ENCODE data around the gene ECE1.

The ECE1 gene

DNA sequence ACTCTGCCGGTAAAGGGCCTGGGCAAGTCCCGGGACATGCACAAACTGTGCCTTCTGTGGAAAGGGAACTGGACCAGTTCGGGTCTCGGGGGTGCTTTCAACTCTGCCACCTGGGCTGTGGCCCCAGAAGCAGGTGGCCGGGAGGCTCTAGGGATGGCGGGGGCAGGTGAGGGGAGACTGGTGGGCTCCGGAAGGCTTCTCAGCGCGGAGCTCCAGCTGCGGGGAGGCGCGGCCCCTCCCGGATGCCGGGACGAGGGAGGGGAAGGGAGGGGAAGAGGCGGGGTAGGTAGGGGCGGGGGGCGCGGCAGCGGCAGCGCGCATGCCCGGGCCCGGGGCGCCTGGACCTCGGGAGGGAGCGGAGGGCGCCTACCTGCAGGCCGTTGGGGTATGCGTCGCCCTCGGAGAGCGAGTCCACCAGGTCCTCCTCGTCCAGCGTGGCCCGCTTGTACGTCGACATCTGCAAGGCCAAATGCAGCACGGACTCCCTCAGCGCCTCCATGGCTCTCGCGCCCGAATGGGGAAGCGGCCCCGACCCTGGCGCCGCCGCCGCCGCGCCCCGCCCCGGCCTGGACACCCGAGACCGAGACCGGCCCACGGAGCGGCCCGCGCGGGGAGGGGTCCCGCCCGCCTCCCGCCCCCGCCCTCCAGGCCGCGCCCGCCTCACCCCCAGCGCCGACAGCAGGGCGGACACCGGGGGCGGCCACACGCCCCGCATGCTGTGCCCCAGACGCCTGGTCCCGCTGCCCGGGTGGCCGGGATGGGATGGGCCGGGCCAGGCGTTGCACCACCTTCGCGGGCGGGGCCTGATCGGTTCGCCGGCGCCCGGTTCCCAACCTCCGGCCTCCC is at the start of gene ECE1:
Gene ECE1, minus strand, starts transcription at position 764 of the 846 bp plus-strand sequence. Its CDS starts 49 bp downstream, at position 715.
- Histone ChIP-seq H3K4me3 (peak within 1 kb of the TSS; percentile 70), H3K27ac (peak within 1 kb of the TSS; percentile 64 to 79)
- peak; percentile 82 for DNase-seq (ENCODE audit: low spot score)
- TF ChIP-seq, protein P1, sequence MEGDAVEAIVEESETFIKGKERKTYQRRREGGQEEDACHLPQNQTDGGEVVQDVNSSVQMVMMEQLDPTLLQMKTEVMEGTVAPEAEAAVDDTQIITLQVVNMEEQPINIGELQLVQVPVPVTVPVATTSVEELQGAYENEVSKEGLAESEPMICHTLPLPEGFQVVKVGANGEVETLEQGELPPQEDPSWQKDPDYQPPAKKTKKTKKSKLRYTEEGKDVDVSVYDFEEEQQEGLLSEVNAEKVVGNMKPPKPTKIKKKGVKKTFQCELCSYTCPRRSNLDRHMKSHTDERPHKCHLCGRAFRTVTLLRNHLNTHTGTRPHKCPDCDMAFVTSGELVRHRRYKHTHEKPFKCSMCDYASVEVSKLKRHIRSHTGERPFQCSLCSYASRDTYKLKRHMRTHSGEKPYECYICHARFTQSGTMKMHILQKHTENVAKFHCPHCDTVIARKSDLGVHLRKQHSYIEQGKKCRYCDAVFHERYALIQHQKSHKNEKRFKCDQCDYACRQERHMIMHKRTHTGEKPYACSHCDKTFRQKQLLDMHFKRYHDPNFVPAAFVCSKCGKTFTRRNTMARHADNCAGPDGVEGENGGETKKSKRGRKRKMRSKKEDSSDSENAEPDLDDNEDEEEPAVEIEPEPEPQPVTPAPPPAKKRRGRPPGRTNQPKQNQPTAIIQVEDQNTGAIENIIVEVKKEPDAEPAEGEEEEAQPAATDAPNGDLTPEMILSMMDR (IDR thresholded peaks at IDR 0.05), result no peak

DNA sequence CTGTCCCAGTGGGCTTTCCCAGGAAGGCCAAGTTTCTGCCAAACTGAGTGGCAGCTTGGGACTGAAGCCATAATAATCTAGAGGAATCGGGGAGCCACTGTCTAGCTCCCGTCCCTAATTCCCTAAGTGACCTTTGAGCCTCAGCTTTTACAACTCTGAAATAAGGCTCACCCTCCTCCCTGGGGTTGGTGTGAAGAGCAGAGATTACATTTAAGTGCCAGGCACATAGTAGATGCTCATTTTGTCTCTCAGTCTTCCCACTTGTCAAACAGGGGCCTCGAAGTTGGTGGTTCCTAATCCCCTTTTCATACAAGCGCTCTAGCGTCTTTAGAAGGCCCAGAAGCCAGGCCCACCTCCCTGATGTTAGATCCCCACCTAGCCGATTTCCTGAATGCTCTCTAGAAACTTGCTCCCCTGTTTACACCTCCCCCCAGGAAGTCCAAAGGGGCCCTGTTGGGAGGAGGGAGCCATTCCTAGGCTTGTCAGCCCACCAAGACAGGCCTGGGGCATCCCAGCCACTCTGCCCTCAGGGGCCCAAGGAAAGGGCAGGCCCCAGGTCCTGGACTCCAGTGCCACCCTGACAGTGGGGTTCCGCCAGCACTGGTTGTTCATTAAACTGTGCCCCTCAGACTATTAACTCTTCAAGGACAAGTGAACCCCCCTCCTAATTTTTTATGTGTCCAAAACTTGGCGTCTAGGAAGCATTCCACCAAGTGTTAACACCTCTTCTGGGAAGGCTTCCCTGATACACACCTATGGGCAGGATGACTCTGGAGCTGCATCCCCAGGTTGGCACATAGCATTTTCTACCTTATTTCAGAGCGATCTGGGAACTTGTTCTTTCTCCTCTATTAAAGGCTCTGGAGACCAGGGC is 49.3 kb upstream of the ECE1 start:
- TF ChIP-seq, protein P1 (IDR thresholded peaks at IDR 0.05), result no peak
- Histone ChIP-seq H3K27ac (peak overlapping the region; percentile 93 to 99), H3K4me3 (peak overlapping the region; percentile 39)
- DNase-seq (ENCODE audit: low spot score), result no peak

DNA sequence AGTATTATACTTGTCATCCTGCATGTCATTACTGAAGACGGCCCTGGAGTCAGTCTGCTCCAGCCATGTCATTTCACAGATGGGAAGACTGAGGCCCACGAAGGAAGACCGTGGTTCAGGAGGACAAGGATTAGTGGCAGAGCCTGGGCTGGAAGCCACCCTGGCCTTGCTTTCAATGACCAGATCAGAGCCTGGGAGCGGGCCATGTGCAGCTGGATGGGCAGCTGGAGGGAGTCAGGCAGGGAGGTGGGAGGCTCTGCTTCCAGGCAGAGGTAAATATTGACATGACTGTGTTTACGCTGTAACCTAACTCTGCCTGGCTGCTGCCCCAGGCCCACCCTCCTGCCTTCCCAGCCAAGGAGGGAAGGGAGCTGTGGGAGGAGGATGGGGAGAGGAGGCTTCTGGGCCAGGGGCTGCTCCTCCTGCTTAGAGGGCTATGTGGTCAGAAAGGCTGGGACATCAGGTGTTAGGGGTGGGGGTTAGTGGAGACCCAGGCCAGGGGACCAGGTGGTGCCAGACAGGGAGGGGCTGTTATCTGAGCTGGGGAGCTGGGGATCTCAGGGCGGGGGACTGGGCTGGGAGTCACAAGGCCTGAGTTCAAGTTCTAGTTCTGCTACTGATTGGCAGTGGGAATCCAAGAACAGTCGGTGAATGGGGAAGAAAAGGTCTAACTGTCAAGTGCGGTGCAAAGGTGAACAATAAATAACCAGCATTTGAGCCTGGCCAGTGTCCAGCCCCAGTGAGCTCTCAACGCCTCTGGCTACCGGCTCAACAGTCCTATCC is 48.5 kb upstream of the ECE1 start:
- Histone ChIP-seq H3K27ac (peak overlapping the region; percentile 93 to 99), H3K4me3 (peak overlapping the region; percentile 51)
- TF ChIP-seq, protein P1 (IDR thresholded peaks at IDR 0.05), result no peak
- DNase-seq (ENCODE audit: low spot score), result peak; percentile 91

DNA sequence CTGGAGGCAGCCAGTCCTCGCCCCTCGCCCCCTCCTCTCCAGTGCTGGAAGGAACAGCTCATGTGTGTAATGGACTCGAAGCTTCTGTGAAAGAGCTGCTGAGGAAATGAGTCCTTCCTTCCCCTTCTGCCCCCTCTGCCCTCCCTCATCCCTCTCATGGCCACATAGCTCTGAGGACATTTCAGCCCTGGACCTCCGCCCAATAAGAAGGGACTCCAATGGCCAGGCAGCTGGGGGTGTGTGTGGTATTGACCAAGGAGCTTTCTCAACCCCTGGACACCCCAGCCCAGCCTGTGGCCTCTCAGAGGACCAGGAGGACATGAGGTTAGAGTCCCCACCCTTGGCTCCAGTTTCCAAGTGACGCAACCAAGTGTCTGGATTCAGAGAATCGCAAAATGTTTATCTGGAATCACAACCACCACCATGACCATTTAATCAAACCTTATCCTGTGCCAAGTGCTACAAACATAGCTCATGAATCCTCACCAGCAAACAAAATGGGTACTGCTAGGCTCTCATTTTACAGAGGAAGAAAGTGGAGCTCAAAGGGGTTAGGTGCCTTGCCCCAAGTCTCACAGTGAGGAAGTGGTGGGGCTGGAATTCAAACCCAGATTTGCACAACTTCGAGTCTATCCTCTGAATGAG is 47.8 kb upstream of the ECE1 start:
- DNase-seq (ENCODE audit: low spot score), result peak; percentile 100
- TF ChIP-seq, protein P1 (IDR thresholded peaks at IDR 0.05), result no peak
- Histone ChIP-seq H3K4me3 (peak overlapping the region; percentile 51), H3K27ac (peak overlapping the region; percentile 93 to 99)

DNA sequence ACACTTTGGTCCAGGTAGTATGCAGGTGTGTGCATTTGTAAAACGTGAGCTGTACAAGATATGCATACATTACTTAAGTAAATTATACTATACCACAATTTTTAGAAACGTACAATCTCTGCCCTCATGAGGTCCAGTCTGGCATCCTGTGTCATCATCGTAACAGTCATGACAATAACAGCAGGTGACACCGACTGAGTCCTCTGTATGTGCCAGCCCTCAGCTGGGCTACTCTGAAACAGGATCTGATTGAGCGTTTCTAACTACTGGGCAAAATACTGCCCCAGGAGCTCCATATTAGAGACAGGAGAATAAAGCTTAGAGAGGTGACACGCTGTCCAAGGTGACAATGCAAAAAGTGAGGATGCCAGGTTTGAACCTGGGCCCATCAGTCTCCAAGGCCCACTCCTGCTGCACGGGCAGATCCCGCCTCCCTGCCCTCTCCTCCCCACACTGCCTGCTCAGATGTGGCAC is 47.2 kb upstream of the ECE1 start:
- Histone ChIP-seq H3K27ac (peak overlapping the region; percentile 93 to 99), H3K4me3 (peak overlapping the region; percentile 51)
- TF ChIP-seq, protein P1 (IDR thresholded peaks at IDR 0.05), result no peak
- DNase-seq (ENCODE audit: low spot score), result no peak

DNA sequence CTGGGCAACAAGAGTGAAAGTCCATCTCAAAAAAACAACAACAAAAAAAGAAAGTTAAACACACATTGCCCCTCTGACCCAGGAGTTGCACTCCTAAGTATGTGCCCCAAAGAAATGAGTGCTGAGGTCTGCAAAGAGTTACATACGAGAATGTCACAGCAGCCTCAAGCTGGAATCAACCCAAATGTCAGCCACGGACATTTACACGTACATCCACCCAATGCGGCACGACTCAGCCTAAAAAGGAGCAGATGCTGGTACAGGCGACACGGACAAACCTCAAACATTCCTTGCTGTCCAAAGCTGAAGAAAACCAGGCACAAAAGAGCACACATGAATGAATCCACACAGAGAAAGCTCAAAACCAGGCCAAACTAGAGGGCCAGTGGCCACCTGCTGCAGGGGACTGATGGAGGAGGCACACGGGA is 46.8 kb upstream of the ECE1 start:
- TF ChIP-seq, protein P1 (IDR thresholded peaks at IDR 0.05), result no peak
- DNase-seq (ENCODE audit: low spot score), result no peak

More for the DNA sequence above, 46.8 kb upstream of the ECE1 start:
- Histone ChIP-seq H3K4me3 (peak overlapping the region; percentile 51), H3K27ac (peak overlapping the region; percentile 93 to 99)
